ENCODE results near the gene SEPTIN7.
"Not testable (repeated sequence)": the region's sequence is repeated elsewhere in the genome, so short reads cannot be mapped to it uniquely, and the experiment has no call there.

GRCh38 chr7:35756453-35756852, 44.4 kb upstream of the SEPTIN7 start:
- TF ChIP-seq POLR2A (IDR thresholded peaks at IDR 0.05; ENCODE audit: low read length); GATA1 (IDR thresholded peaks at IDR 0.05; ENCODE audit: low read depth, low read length): not testable (repeated sequence)
